Measurements from ENCODE around the gene NKAIN1.
"Not testable (repeated sequence)": the region's sequence is repeated elsewhere in the genome, so short reads cannot be mapped to it uniquely, and the experiment has no call there.

NKAIN1 gene

DNA sequence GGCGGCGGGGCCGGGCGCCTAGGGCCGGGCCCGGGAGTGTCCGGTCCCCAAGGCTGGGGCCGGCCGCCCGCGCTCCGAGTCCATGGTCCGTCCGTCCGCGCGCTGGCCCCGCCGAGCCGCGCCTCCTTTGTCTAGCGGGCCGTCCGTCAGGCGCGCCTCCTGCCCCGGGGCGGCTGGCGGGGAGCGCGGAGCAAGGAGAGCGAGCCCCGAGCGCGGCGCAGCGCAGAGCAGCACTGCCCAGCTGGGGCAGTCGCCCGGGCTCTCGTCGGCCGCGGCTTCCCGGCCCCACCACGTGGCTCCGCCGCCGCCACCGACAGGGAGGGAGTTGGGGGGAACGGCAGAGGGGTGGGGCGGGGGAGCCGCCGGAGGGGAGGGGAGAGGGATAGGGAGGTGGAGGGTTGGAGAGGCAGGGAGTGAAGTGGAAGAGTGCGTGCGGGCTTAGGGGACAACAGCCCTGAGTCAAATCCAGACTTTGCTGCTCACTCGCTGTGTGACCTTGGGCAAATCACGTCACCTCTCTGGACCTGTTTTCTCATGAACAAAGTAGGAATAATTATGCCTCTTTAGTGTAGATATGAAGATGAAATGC lies at the start of gene NKAIN1:
NKAIN1 (minus strand) TSS at position 235 of the 589 bp plus-strand sequence. CDS start 340 bp downstream, outside the sequence.
- Histone ChIP-seq H3K27me3 (ENCODE audit: low read depth, low read length) (peaks cover 25% of the 10 kb centered on the region), H3K36me3 (replicated peaks; ENCODE audit: low read depth, low read length) (no peaks in the 10 kb centered on the region), H3K9me3 (ENCODE audit: insufficient read depth, low read length) (no peaks in the 10 kb centered on the region), H3K27ac (ENCODE audit: low read length) (no peak within 1 kb of the TSS), H3K4me3 (ENCODE audit: low read length) (peak within 1 kb of the TSS; percentile 50), H4K20me1 (ENCODE audit: insufficient read depth, low read length) (no peaks in the 10 kb centered on the region), H2AFZ (ENCODE audit: low read depth, low read length) (no peak within 1 kb of the TSS), H3K9ac (ENCODE audit: low read length) (no peak within 1 kb of the TSS), H3K4me1 (ENCODE audit: low read length) (no peaks in the 10 kb centered on the region), H3K79me2 (ENCODE audit: low read length) (no peaks in the 10 kb centered on the region), H3K4me2 (ENCODE audit: low read length) (peak within 1 kb of the TSS; percentile 39)
- TF ChIP-seq CTCF (IDR thresholded peaks at IDR 0.05; ENCODE audit: low read depth, low read length) (no peak), EZH2phosphoT487 (IDR thresholded peaks at IDR 0.05; ENCODE audit: low read depth) (no peak)

GRCh38 chr1:31289021-31289420 lies 49.3 kb upstream of the NKAIN1 start:
- TF ChIP-seq CTCF (IDR thresholded peaks at IDR 0.05; ENCODE audit: low read depth, low read length) (no peak), EZH2phosphoT487 (IDR thresholded peaks at IDR 0.05; ENCODE audit: low read depth) (no peak)
- H3K4me2 ChIP-seq (ENCODE audit: low read length), result no peak overlapping the region
- peaks cover 12% of the 10 kb centered on the region for H3K79me2 ChIP-seq (ENCODE audit: low read length)
- no peak overlapping the region for H3K27ac ChIP-seq (ENCODE audit: low read length)
- H3K4me1 ChIP-seq (ENCODE audit: low read length), result no peaks in the 10 kb centered on the region
- H4K20me1 ChIP-seq (ENCODE audit: insufficient read depth, low read length), result no peaks in the 10 kb centered on the region
- peaks cover 16% of the 10 kb centered on the region for H3K36me3 ChIP-seq (replicated peaks; ENCODE audit: low read depth, low read length)
- no peak overlapping the region for H3K4me3 ChIP-seq (ENCODE audit: low read length)
- no peak overlapping the region for H3K9ac ChIP-seq (ENCODE audit: low read length)
- no peaks in the 10 kb centered on the region for H3K9me3 ChIP-seq (ENCODE audit: insufficient read depth, low read length)
- no peaks in the 10 kb centered on the region for H3K27me3 ChIP-seq (ENCODE audit: low read depth, low read length)
- no peak overlapping the region for H2AFZ ChIP-seq (ENCODE audit: low read depth, low read length)

GRCh38 chr1:31287791-31288190 lies 48.1 kb upstream of the NKAIN1 start:
- H3K27ac ChIP-seq (ENCODE audit: low read length); H3K27me3 ChIP-seq (ENCODE audit: low read depth, low read length); H2AFZ ChIP-seq (ENCODE audit: low read depth, low read length); H4K20me1 ChIP-seq (ENCODE audit: insufficient read depth, low read length); H3K4me2 ChIP-seq (ENCODE audit: low read length); H3K4me3 ChIP-seq (ENCODE audit: low read length); H3K4me1 ChIP-seq (ENCODE audit: low read length); H3K9ac ChIP-seq (ENCODE audit: low read length); H3K9me3 ChIP-seq (ENCODE audit: insufficient read depth, low read length); H3K79me2 ChIP-seq (ENCODE audit: low read length): not testable (repeated sequence)
- peaks cover 13% of the 10 kb centered on the region for H3K36me3 ChIP-seq (replicated peaks; ENCODE audit: low read depth, low read length)

GRCh38 chr1:31282426-31282825 lies 42.7 kb upstream of the NKAIN1 start:
- H3K4me1 ChIP-seq (ENCODE audit: low read length); H3K4me2 ChIP-seq (ENCODE audit: low read length): not testable (repeated sequence)

DNA sequence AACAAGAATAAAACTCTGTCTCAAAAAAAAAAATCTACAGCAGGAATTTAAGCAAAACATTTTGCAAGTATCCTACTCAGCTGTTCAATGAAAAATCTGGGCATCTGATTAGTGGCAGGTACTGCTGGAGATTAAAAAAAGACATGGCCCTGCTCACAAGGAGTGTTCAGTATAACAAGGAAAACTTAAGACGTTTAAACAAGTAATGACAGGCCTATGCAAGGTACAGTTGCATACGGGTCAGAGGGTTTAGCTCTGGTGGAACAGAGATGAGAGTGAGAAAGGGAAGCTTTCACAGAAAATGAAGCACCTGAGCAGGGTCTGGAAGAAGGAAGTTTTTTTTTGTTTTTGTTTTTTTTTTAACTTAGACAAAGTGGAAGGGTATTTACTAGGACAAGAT lies 33.9 kb upstream of the NKAIN1 start:
- Histone ChIP-seq H3K9ac (ENCODE audit: low read length) (no peak overlapping the region), H4K20me1 (ENCODE audit: insufficient read depth, low read length) (no peaks in the 10 kb centered on the region), H3K79me2 (ENCODE audit: low read length) (peaks cover 13% of the 10 kb centered on the region), H3K4me2 (ENCODE audit: low read length) (no peak overlapping the region), H3K27me3 (ENCODE audit: low read depth, low read length) (no peaks in the 10 kb centered on the region), H3K36me3 (replicated peaks; ENCODE audit: low read depth, low read length) (peaks cover 17% of the 10 kb centered on the region), H3K4me3 (ENCODE audit: low read length) (no peak overlapping the region), H3K9me3 (ENCODE audit: insufficient read depth, low read length) (no peaks in the 10 kb centered on the region), H3K27ac (ENCODE audit: low read length) (no peak overlapping the region), H2AFZ (ENCODE audit: low read depth, low read length) (no peak overlapping the region), H3K4me1 (ENCODE audit: low read length) (no peaks in the 10 kb centered on the region)
- TF ChIP-seq EZH2phosphoT487 (IDR thresholded peaks at IDR 0.05; ENCODE audit: low read depth) (no peak), CTCF (IDR thresholded peaks at IDR 0.05; ENCODE audit: low read depth, low read length) (no peak)

More at GRCh38 chr1:31282426-31282825, 42.7 kb upstream of the NKAIN1 start:
- not testable (repeated sequence) for H4K20me1 ChIP-seq (ENCODE audit: insufficient read depth, low read length); H2AFZ ChIP-seq (ENCODE audit: low read depth, low read length); H3K79me2 ChIP-seq (ENCODE audit: low read length); H3K27ac ChIP-seq (ENCODE audit: low read length); H3K9ac ChIP-seq (ENCODE audit: low read length); H3K27me3 ChIP-seq (ENCODE audit: low read depth, low read length); H3K4me3 ChIP-seq (ENCODE audit: low read length); H3K9me3 ChIP-seq (ENCODE audit: insufficient read depth, low read length)
- H3K36me3 ChIP-seq (replicated peaks; ENCODE audit: low read depth, low read length), result peaks cover 19% of the 10 kb centered on the region
